Inflammatory macrophage (primary cell): ENCODE data around the gene CRTC1.
"Not testable (repeated sequence)": the region's sequence is repeated elsewhere in the genome, so short reads cannot be mapped to it uniquely, and the experiment has no call there.

ENCODE experiments used
- DNase-seq, 2 donors: peaks; one replicate each; pipeline ENCODE4 v3.0.0-alpha.2; 2020 to 2022

Gene CRTC1

GRCh38 chr19:18670312-18670711 is 13.2 kb upstream of the CRTC1 start:
- no peak for DNase-seq

GRCh38 chr19:18671303-18672043 is 12.0 kb upstream of the CRTC1 start:
- DNase-seq, result no peak

- DNase-seq, result no peak
Measured at GRCh38 chr19:18672044-18672451, 11.4 kb upstream of the CRTC1 start.

GRCh38 chr19:18672606-18673337 is 10.7 kb upstream of the CRTC1 start:
- DNase-seq, result no peak

GRCh38 chr19:18674616-18675015 is 8.9 kb upstream of the CRTC1 start:
- DNase-seq, result peak in 1 of 2 donors; percentile 27

GRCh38 chr19:18675779-18676178 is 7.7 kb upstream of the CRTC1 start:
- DNase-seq, result no peak

GRCh38 chr19:18676692-18677091 is 6.8 kb upstream of the CRTC1 start:
- no peak for DNase-seq

- DNase-seq, result no peak
Measured at GRCh38 chr19:18677156-18677555, 6.3 kb upstream of the CRTC1 start.

- DNase-seq, result not testable (repeated sequence)
Measured at GRCh38 chr19:18680148-18680547, 3.3 kb upstream of the CRTC1 start.

- no peak for DNase-seq
Measured at GRCh38 chr19:18682807-18683108, 722 bp upstream of the CRTC1 start.

- DNase-seq, result no peak
Measured at GRCh38 chr19:18683958-18684641, 620 bp downstream of the CRTC1 start.

- DNase-seq, result no peak
Measured at GRCh38 chr19:18684642-18684993, 1.1 kb downstream of the CRTC1 start.

GRCh38 chr19:18685597-18686190 is 2.2 kb downstream of the CRTC1 start:
- DNase-seq, result no peak

- no peak for DNase-seq
Measured at GRCh38 chr19:18687740-18688465, 4.4 kb downstream of the CRTC1 start.

- DNase-seq, result no peak
Measured at GRCh38 chr19:18696023-18696422, 12.5 kb downstream of the CRTC1 start.

- no peak for DNase-seq
Measured at GRCh38 chr19:18697680-18698079, 14.2 kb downstream of the CRTC1 start.

- no peak for DNase-seq
Measured at GRCh38 chr19:18698321-18699167, 15.1 kb downstream of the CRTC1 start.

GRCh38 chr19:18699403-18700054 is 16.0 kb downstream of the CRTC1 start:
- DNase-seq, result no peak

- peak; percentile 34 to 53 for DNase-seq
Measured at GRCh38 chr19:18700501-18701249, 17.2 kb downstream of the CRTC1 start.

- no peak for DNase-seq
Measured at GRCh38 chr19:18701250-18701608, 17.7 kb downstream of the CRTC1 start.

GRCh38 chr19:18704054-18704453 is 20.6 kb downstream of the CRTC1 start:
- DNase-seq, result no peak
